B cell (primary cell): ENCODE results near the gene RAB24.

Source experiments
- CTCF ChIP-seq: fragments of 200-600 bp; IDR thresholded peaks from one replicate; pipeline ENCODE4 v1.8.0; 2022; ENCODE audit warnings: antibody characterized with exemption, mild to moderate bottlenecking
- EZH2 ChIP-seq: IDR thresholded peaks from 2 replicates; pipeline ENCODE4 v1.6.1; 2012; ENCODE audit warnings: borderline replicate concordance, low read depth, mild to moderate bottlenecking, moderate library complexity, low read length; ENCODE audit not compliant: insufficient read depth, poor library complexity, severe bottlenecking

GRCh38 chr5:177299697-177300096 is 3.8 kb downstream of the RAB24 start:
- TF ChIP-seq CTCF = no peak
- TF ChIP-seq EZH2 = no peak
